ENCODE measurements around the gene LRRC4.

The LRRC4 gene

GRCh38 chr7:128030654-128031611 is at the start of gene LRRC4:
Gene LRRC4, minus strand, starts transcription at chr7:128031437. Its CDS starts 797 bp downstream, at chr7:128030640.
- no peak for DNase-seq (ENCODE audit: low read depth)

- DNase-seq (ENCODE audit: low read depth): no peak
Measured at GRCh38 chr7:128080169-128080568, 48.9 kb upstream of the LRRC4 start.

DNA sequence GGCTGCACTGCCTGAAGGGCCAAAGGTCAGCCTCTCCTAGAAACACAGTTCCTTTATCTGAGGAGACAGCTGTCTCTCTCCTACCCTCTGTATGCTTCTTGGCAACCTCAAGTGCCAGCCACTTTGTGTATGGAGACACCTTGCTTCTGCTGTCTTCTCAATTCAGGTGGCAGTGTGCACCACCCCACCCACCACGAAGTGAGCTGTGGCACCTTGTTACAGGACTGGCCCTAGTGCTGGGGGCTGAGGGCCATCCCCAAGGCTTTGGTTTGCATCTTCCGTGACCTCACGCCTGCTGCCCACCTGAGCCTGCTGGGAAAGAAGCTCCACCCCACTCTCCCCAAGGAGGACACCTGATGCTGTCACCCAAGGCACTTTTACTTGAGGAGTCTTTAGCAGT is 47.1 kb upstream of the LRRC4 start:
- no peak for DNase-seq (ENCODE audit: low read depth)

DNA sequence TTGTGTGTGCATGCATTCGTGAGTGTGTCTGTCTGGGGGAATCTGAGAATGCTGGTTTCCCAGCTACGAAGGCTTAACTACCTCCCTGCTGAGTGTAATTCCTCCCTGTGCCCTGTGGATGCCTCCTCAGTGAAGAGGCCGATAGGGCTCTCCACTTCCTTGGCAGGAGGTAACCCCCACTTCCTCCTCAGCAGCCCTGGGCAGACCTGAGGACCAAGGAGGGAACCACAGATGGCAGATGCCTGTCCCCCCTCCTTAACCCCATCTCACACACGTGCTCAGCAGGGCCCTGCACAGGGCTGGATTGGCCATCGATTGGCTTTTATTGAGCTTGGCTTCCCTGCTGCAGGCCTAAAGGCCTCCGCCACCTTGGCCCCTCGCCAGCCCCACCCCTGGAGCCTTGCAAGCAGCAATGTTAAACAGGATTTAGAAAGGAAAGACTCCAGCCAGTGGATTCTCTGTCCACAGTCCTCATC is 45.6 kb upstream of the LRRC4 start:
- no peak for DNase-seq (ENCODE audit: low read depth)

GRCh38 chr7:128076196-128076795 is 45.1 kb upstream of the LRRC4 start:
- no peak for DNase-seq (ENCODE audit: low read depth)

- no peak for DNase-seq (ENCODE audit: low read depth)
Measured at GRCh38 chr7:128075242-128076095, 44.2 kb upstream of the LRRC4 start.

- no peak for DNase-seq (ENCODE audit: low read depth)
Measured at GRCh38 chr7:128074736-128075135, 43.5 kb upstream of the LRRC4 start.

GRCh38 chr7:128074336-128074735 is 43.1 kb upstream of the LRRC4 start:
- no peak for DNase-seq (ENCODE audit: low read depth)

DNA sequence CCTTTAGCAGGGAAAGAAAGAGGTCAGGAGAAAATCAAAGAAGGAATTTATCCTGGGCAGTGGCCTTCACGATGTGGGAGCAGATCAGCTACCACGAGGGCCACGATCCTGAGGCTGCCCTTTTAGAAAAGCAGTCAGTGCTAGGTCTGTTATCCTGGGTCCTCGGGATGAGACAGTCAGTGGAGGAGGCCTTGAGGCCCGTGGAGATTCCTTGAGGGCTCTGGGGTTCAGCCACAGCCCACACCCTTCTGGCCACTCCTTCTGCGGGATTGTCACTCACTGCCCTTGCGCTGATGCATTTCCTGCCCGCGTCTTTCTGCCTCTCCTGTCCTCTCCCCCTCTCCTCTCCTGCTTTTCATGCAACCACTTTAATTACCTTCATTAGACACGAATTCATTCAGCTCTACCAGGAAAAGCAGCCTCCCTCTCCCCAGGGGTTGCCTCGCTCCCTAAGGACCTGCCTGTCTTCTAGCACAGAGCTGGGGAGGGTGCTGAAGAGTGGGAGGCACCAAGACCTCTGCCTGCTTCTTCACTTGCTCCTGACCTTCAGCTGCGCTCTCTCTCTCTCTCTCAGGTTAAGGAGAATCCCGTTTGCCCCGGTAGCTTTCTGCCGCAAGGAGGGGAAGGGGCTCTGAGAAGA is 42.6 kb upstream of the LRRC4 start:
- DNase-seq (ENCODE audit: low read depth): no peak

- no peak for DNase-seq (ENCODE audit: low read depth)
Measured at GRCh38 chr7:128071801-128072200, 40.6 kb upstream of the LRRC4 start.

- no peak for DNase-seq (ENCODE audit: low read depth)
Measured at GRCh38 chr7:128071376-128071775, 40.1 kb upstream of the LRRC4 start.

GRCh38 chr7:128069373-128070364 is 38.4 kb upstream of the LRRC4 start:
- DNase-seq (ENCODE audit: low read depth): no peak

DNA sequence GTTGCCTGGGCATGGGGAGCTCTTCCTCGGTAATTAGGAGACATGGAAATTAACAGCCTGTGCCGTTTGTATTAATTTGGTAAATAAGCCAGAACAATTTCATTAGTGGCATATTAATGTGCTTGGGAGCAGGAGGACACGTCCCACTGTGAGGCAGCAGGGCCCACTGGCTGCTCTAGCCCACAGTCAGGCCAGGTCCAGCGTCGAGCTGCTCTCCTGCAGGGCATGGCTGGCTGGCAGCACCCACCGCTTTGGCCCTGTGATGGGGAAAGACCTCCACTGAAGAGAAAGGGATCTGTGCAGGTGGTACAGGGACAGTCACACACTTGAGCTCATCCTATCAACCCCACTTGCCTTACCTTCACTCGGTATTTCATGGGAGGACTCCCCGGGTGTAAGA is 37.5 kb upstream of the LRRC4 start:
- no peak for DNase-seq (ENCODE audit: low read depth)

DNA sequence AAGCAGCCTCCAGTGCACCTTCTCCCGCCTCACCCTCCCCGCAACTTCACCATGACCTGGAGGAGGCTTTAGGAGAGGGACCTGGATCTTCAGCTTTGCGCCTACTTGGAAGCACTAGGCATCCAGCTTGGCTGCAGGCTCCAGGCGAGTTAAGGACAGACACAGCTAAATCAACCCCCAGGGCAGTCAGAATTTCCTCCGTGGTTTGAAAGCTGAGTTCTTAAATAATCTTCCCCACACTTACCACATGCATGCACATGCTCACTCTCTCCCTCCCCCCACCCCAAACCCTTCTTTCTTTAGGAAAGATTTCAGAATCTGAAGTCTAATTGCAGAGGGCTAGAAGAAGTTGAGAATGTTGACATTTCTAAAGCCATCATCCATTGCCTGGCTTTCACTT is 36.7 kb upstream of the LRRC4 start:
- DNase-seq (ENCODE audit: low read depth): no peak

DNA sequence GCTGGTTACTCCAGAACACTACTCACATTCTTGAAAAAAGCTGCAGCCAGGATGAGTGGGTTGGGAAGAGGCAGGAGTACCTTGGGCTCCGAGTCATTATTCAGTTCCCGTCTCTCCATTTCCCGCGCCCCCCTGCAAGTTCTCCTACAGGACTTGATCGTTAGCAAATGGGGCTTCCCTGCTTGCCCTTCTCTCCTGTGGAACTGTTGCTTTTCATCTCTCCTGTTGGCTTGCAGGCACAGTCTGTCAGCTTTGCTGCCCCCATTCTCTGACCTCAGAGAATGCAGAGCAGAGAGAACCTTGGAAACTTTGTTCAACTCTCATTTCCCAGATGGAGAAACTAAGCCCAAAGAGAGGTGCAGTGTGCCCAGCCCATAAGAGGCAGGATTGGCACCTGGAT is 35.6 kb upstream of the LRRC4 start:
- DNase-seq (ENCODE audit: low read depth): no peak

DNA sequence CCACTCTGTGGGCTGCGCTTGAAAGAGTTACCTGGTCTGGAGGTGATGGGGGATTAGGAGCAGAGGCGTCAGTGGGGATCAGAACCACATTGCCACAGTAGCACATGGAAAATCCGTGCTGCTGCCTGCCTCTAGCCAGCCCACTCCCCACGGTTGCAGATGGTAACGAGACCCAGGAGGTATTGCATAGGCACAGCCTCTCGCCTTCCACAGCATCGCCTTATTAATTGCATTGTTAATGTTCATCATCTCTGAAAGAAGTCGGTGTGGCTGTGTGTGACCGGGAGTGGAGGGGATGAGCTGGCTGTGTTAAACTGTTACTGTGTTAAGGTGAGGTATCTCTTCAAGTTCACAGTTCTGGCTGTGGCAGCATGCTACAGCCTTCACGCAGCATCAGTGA is 35.2 kb upstream of the LRRC4 start:
- DNase-seq (ENCODE audit: low read depth): no peak

- DNase-seq (ENCODE audit: low read depth): no peak
Measured at GRCh38 chr7:128065872-128066271, 34.6 kb upstream of the LRRC4 start.

DNA sequence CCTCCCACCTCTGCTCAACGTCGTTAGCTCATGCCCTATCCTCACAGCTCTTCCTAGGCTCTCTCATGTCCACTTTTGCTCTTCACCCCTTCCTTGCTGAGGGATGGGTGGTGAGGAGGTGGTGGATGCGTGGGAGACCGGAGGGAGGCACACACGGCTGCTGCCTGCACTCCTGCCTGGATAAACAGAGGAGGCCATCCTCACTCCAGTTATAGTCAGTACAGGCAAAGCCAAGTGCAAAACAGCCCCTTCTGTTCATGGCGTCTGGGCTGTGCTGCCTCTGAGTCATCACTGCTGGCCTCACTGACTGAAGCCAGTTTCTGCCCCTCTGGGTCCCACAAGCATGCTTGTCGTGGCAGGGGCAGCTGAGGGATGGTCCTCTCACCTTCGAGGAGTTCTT is 31.9 kb upstream of the LRRC4 start:
- no peak for DNase-seq (ENCODE audit: low read depth)

DNA sequence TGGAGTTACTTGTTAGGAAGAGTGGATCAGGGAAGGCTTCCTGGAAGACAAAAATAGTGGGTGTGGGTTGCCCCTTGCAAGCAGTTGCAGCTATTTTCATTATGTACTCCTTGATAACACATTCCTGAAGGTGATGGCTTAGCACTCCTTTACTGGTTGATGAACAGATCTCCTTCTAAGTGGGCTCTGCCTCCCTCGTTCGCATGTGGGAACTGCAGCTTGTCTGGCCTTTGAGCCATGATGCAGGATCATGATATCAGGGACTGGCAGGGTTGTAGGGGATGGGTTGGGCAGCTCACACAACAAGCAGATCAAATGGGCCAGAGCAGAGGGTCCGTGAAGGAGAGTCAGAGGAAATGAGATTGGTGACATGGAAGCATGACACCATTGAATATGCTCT is 28.8 kb upstream of the LRRC4 start:
- DNase-seq (ENCODE audit: low read depth): no peak

DNA sequence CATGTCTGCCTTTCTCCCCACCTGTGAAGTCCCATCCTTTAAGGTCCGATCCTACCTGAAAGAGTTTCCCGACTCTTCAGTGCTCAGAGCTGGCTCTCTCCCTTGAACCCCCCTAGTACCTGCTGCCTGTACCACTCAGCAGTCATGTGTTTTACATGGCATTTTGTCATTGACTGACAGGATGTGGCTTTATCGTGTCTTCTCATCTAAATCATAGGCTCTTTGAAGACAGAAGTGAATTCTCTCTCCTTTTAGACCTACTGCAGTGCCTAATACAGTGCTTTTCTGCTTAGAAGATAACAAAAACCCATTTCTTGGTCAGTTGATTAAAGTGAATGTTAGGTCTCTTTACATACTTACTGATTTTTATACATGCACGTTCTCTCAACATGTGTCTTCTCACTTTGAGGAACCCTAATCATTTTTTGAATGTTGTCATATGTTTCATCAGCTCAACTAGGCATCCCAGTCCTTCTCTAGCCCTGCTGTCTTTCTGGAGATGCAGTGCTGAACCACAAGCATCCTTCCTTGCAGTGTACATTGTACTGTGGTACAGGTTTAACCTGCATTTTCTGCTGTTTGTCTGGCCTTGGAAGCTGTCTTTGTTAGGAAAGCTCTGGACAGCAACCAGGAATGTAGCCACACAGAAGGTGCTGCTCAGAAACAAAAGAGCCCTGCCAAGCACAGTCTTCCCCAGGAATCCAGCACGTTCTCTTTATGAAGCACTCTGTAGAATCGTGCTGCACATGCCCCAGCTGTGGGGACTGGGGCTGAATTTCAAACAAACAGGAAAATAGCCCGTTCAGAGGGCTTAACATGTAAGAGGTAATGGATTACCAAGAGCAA is 28.1 kb upstream of the LRRC4 start:
- DNase-seq (ENCODE audit: low read depth): no peak
